Omental fat pad (tissue), 4 donors: ENCODE results near the gene TCEANC. TPM values are rescaled to one million over a fixed set of nuclear protein-coding genes. Genes with fewer than 3 reads are reported as not detected.

Experiments
- ATAC-seq: fragments of 150-250 bp; one replicate; pipeline ENCODE4 v1.9.1; 2016; ENCODE audit warnings: mild to moderate bottlenecking, moderate library complexity; ENCODE audit not compliant: low FRiP score
- DNase-seq: peaks from one replicate; pipeline ENCODE4 v3.0.0-alpha.2; 2019; ENCODE audit warnings: low spot score
- CTCF ChIP-seq, 3 donors: fragments of 450-650 bp; IDR thresholded peaks; one replicate each; pipeline ENCODE4 v1.5.1; 2016 to 2017; ENCODE audit warnings: antibody characterized with exemption in 3 of 3, mild to moderate bottlenecking in 3 of 3, moderate library complexity in 2 of 3
- total RNA-seq, 4 donors: library from RNA; depleted of rRNA; stranded (reverse); fragments of >200 nt; gene quantifications; one replicate each; pipeline ENCODE4 v1.1.0, GENCODE V29; 2016

Gene TCEANC
- total RNA-seq, 4 donors from 2014 or later, result 2.4 to 3.9 (median 3.6) TPM

GRCh38 chrX:13690836-13691235, 37.9 kb downstream of the TCEANC start:
- ATAC-seq (no peak), DNase-seq (no peak)
- TF ChIP-seq CTCF (IDR thresholded peaks at IDR 0.05), result no peak

DNA sequence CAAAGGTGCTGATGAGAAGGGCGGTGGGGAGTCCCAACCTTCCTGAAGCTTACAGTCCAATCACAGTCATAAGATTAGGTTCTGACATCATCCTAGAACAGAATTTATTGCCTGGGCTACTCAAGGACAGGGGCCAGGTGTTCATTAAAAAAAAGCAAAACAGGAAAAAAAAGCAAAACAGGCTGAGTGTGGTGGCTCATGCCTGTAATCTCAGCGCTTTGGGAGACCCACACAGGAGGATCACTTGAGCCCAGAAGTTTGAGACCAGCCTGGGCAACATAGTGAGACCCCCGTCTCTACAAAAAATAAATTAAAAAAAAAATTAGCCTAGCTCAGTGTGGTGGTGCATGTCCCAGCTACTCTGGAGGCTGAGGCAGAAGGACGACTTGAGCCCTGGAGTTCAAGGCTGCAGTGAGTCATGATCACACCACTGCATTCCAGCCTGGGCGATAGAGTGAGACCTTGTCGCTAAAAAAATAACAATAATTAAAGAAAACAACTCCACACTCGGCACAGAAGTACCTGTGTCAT, 39.0 kb downstream of the TCEANC start:
- DNase-seq (no peak), ATAC-seq (no peak)
- no peak for TF ChIP-seq CTCF (IDR thresholded peaks at IDR 0.05)

GRCh38 chrX:13692771-13693231, 39.9 kb downstream of the TCEANC start:
- no peak for TF ChIP-seq CTCF (IDR thresholded peaks at IDR 0.05)
- no peak for DNase-seq
- ATAC-seq, result no peak

DNA sequence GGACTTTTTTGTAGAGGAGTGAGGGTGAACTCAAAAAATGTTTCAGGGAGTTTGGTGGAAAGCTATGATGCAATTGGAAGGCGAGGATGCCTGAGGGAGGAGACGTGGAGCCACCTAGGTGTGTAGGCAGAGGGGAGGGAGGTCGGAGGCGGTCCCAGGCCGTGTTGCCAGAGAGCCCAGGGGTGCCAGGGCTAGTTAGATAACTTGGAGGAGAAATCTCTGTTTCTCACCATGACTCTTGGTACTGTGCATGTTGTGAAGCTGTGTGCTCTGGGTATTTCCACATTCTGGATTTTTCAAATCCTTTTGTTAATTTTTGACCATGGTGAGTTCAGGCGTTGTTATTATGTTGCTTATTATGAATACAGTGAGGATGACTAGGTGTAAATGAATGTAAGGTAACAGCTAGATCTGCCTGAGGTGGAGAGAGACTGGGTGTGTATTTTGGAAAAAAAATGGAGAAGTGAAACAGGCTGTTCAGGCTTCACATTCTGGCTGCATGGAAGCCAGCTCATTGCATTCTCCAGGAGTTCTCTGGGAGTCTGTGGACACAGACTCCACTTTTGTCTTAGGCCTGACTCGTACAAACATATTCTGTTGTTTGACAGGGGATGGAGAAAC, 40.5 kb downstream of the TCEANC start:
- no peak for DNase-seq

DNA sequence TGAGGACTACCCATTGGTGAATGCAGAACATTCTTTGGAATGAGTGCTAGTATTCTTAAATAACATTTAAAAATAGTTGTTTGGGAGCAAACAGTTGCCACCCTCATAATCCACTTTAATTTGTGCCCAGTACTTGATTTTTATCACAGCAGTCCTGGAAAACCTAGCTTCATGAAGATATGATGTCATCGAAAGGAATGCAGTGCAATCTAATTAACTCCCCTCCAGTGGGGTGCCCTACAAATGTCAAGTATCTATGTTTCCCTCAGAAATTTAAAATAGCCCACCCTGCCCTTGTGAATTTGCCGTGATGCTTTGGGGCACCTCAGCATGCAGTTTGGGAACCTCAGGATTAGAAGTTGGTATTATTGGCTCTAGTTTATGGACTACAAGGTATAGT, 41.4 kb downstream of the TCEANC start:
- DNase-seq, result no peak
- no peak for TF ChIP-seq CTCF (IDR thresholded peaks at IDR 0.05)
- no peak for ATAC-seq

More for the DNA sequence above, 40.5 kb downstream of the TCEANC start:
- no peak for TF ChIP-seq CTCF (IDR thresholded peaks at IDR 0.05)
- peak; percentile 50 for ATAC-seq

DNA sequence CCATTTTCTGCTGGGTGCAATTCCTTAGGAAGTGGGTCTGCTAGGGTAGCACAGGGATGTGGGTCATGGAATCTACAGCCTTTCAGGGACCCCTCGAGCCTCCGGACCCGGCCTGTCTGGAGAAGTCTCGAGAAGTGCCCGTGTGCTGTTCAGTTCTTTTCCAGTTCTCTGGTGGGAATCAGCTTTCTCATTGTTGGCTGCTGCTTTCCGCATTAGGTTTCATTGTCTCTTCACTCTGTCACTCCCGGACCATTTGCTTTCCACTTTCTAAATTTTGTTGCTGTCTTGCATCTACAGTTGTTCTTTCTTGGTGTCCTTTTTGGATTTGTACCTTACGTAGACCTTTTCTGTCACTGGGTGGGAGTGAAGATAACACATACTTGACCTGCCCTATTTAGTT, 42.0 kb downstream of the TCEANC start:
- TF ChIP-seq CTCF (IDR thresholded peaks at IDR 0.05), result no peak
- DNase-seq (no peak), ATAC-seq (no peak)

GRCh38 chrX:13695601-13696115, 42.7 kb downstream of the TCEANC start:
- TF ChIP-seq CTCF (IDR thresholded peaks at IDR 0.05), result no peak
- DNase-seq (no peak), ATAC-seq (no peak)
